Measurements from ENCODE around the gene THSD8.
"Not testable (repeated sequence)": the region's sequence is repeated elsewhere in the genome, so short reads cannot be mapped to it uniquely, and the experiment has no call there.

Gene THSD8

DNA sequence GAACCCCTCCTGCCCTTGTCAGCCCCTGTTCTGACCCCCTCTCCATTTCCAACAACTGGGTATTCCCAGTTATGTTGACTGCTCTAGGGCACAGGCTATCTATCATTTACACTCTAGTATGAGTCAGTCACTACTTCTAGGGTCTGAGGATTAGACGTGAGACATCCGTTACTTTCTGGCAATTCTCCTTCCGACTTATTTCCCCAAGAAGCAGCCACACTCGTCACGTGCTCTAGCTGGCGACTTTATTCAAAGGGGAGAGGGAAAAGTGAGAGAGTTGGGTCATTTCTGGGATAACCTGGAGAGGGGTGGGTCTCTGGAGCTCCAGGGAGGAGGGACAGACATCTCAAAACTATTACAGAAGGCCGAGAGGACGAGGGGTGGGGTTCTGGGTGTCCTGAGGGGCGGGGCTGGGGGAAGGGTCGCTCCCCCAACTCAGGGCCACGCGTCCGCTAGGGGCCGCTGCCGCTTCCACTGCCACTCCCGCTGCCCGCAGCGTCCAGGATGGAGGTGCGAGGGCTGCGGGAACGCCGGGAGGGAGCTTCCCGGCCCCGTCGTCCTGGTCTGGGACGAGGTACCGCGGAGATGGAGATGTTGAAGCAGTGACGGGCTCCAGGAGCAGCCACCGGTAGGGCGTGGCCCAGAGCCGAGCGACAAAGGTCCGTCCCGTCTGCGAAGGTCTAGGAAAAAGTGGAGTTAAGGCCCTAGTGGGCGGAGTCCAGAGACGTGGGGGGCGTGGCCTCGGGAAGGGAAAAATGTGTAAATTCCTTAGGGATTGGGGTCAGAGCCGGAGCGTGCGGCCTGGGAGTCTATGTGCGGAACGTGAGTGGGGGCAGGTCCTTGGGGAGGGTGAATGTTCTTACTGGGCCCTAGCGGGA, 23.6 kb downstream of the THSD8 start:
- DNase-seq, result no peak

DNA sequence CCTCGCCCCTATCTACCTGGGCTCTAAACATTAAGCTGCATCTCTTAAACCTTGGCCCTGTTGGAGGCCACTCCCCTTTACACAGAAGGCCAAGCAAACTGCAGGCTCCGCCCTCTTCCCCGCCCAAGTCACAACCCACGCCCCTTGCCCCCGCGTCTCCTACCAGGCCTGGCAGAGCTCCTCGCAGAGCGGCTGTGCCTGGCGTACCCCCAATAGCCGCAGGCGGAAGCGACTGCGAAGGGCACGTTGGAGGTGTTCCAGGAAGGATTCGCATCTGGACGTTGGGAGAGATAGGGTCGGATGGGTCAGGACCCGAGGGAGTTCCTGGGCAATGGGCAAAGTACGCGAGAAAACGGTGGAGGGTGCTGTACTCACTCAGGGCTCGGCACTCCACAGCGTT, 26.6 kb downstream of the THSD8 start:
- peak; percentile 52 to 65 for DNase-seq

DNA sequence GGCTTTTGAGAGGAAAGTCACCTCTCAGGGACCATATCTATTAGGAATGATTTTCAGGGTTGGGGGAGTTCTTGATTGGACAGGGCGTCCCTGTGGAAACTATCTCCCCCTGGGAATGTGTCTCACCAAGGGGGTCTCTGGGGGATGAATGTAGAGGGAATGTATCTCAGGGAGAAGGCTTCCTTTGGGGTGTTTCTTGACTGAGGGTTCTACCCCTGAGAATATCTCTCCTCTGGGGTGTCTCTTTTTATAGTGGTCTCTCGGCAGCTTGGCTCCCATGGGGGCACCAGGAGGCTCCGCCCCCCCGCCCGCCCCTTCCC, 31.5 kb downstream of the THSD8 start:
- no peak for DNase-seq

DNA sequence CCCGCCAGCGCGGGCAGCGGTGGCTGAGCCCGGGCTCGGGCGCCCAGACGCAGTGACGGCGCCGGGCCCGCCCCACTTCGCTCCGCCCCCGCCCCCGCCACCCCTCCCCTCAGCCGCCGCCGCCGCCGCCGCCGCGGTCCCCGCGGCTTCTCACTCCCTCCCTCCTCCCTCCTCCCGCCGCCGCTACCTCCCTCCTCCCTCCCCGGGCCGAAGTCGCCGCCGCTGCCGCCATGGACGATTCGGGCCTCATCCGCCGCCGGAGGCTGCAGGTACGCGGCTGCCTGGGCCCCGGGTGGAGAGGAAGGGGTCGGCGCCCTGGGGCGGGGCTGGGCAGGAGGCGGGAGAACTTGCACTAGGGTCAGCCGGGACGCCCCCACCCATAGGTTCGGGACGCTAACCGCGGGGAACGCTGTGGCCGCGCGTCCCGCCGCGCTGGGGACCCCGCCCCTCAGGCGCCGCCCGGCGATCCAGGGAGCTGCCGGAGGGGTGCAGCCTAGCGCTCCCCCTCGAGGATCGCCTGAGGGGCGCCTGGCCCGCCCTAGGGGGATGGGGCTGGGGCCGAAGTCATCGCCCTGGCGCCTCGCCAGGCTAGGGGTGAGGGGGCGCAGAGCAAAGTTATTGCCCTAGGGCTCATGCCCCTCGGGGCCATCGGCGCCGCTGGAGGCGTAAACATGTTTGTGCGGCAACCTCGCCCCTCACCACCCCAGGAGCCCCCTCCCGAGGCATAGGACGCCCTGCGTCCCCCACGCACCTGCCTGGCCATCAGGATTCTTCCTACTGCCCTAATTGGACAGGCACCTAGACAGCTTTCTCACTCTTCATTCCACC, 32.1 kb downstream of the THSD8 start:
- no peak for DNase-seq

DNA sequence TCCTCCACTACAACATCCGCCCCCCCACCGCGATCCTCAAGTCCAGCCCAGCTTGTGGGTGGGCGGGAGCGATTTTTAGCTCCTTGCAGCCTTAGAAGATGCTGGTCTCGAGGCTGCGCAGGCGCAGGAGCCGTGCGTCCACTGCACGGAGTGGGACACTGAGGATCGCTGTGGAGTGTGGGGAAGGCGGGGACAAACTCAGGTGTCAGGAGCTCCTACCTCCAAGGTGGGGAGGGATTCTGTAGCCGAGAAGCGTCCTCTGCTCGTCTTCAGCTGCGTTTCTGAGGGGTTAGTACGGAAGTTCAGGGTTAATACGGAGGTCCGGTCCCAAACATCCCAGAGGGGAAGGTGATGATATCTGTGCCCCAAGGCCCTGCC, 32.7 kb downstream of the THSD8 start, which contains the start of gene RTBDN:
Gene RTBDN (minus strand): TSS at position 14 of the 378 bp plus-strand sequence. CDS start 4,600 bp downstream, outside the sequence.
- no peak for DNase-seq

DNA sequence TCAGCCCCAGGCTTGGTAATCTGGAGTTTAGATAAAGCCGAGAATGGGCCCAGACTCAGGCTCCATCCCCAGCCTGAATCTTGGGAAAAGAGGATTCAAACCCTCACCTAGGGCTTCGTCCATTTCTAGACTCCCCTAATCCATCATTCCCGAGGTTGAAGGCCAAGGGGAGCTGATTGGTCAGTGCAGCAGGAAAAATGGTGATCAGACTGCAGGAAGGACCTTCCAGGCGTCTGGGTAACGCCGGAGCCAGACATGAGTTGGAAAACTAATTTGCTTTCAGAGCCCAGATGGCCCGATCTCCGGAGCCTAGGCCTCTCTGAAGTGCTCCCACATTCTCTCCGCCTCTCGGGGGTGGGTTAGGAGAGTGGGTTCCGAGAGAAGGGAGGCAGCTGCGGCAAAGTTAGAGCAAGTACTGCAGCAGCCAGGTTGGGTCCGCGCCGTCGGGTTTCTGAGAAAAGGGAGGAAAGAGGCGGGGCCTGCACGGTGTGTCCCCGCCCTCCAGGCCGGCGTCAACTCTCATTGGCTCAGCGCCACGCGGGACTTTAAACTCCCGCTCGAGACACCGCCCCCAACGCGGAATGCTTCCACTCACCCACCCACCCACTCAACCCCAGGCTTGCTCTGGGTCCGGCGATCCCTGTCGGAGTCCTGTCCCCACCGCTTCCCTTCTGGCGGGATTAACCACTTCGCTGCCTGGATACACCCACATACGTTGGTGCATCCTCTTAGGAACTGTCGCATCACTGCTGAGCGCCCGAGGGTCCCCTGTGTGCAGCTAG, 33.3 kb downstream of the THSD8 start:
- DNase-seq, result no peak

DNA sequence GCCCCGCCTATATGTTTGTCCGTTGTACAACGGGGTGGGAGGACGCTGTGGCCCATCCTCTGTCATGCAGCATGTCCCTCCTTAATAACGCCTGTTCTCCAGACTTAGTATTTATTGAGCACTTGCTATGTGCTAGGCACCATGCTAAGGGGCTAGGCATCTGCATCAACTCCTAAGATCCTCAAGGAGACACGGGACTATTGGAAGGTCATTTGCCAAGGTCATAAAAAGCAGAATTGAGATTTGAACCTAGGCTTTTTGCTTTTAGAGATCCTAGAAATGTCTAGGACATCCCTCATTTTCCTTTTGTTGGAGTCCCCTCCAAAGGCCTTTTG, 34.6 kb downstream of the THSD8 start:
- DNase-seq, result no peak

DNA sequence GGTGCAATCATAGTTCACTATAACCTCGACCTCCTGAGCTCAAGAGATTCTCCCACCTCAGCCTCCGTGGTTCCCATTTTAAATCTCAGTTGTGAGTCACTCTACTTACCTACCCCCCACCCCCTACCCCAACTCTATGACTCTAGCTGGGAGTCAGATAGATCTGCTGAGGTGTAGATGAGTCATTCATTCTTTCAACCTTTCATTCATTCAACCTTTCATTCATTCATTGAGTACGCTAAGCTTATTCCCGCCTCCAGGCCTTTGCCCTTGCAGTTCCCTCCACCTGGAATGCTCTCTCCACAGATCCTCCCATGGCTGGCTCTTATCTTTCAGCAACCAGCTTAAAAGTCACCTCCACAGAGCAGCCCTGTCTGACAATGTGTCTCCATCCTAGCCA, 35.4 kb downstream of the THSD8 start:
- DNase-seq, result no peak

DNA sequence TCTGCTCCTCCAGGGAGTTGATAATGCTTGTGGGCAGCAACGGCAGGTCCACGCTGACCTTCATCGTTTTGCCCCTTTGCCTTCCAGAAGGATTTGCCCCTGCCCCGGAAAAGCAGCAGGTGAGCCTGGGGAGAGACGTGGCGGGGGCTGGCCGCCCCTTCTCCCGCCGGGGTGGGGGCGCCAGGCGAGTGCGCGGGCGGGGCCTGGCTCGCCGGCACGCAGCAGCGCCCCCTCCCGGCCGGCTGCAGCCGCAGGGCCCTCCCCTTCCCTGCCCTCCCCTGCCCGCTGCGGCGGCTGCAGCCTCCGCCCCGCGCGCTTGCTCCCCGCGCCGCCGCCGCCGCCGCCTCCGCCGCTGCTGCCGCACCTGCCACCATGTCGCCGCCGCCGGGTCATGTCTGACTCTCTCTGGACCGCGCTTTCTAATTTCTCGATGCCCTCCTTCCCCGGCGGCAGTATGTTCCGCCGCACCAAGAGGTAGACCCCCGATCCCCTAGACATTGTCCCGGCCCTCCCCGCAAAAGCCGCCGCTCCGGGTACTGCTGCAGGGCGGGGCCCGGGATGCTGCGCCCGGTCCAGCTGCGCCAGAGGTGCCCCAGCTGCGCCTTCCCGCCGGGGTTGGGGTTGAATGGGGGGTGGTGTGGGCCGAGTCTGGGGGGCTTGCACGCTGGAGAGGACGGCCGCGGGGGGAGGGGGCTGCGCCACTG, 36.5 kb downstream of the THSD8 start, which contains the start of gene MAST1:
Gene MAST1 (plus strand): TSS at position 334 of the 704 bp plus-strand sequence. CDS start 58 bp downstream, at position 392.
- DNase-seq, result peak; percentile 39 to 41

DNA sequence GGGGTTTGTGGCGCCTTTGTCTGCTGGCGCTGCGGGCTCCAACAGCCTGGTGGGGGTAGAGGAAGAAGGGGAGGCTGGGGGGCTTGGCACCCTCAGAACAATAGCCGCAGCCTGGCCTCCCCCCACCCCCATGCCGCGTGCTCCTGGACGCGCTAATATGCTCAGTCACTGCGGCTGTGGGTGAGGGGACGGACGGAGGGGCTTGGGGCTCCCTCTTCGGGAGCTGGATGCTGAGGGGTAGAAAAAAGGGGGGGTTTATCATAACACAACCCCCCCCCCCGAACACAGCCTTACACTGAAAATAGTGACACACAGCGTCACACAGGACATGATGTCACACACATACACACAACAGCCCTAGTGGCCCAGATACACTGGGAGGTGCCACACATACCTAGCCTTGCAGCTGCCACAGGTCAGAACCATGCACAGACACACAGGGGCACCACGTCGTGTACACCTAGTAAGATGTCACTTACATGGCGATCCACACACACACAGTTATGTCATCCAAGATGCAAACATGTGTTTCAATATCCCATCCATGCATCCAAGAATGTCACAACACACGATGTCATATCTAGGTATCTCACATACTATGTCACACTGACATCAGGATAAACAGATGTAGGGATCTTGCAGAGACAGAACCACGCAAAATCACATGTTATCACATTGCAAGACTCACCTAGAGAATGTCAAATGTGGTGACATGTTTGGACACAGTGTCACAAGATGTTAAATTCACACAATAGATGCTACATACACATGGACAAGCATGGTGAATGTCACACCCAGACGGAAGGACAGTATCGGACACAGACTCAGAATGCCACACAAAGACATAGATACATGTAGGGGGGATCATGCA, 37.3 kb downstream of the THSD8 start:
- no peak for DNase-seq

DNA sequence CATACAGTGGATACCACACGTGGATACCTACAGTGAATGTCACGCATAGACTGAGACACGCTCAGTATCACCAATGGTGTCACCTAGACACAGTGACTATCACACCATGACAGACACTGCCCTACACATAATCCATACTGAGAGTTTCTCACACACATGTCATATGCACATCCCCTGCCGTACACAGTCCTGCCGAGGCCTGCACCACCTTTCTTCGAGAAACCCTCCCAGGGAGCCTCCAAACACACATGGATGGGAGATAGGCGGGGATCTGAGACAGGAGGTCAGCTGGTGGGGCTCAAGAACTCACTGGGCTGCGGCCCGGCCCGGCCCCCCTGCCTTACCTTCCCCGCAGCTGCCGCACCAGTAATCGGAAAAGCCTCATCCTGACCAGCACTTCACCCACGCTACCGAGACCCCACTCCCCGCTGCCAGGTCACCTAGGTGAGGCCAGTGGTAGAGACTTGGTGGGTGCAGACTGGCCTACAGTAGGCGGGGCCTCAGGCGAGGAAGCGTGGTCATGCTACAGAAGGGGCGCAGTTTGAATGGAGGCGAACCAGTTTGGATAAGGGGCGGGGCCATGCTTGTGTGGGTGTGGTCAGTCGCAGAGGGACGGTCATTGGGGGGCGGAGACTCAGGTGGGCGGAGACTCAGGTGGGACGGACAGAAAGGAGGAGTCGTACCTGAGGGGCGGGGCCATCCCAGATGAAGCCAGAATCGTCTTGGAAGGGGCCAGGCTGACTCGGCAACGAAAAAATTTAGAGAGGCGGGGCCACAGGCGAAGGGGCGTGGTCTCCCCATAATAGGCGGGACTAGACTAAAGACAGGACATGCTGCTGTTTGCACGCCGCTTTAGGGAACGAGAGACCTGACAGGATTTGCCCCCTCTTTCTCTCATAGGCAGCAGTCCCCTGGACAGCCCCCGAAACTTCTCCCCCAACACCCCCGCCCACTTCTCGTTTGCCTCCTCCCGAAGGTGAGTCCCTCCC, 38.5 kb downstream of the THSD8 start:
- no peak for DNase-seq

DNA sequence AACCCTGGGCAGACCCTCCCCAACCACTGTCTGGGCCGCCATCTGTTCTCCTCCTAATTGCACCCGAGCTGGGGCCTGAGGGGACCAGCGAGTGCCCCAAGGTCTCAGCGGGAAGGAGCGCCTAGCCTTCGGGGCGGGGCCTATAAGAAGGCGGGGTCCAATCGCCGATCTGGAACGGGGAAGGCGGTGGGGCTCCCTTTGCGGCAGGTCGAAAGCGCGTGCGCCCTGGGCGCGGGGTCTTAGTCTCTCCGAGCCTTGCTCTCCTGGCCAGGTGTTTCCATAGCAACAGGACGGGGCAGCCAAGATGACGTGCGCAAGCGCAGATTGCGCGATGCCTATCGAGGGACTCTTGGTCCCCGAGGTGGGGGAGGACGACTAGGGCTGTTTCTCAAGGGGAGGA, 39.2 kb downstream of the THSD8 start:
- no peak for DNase-seq

DNA sequence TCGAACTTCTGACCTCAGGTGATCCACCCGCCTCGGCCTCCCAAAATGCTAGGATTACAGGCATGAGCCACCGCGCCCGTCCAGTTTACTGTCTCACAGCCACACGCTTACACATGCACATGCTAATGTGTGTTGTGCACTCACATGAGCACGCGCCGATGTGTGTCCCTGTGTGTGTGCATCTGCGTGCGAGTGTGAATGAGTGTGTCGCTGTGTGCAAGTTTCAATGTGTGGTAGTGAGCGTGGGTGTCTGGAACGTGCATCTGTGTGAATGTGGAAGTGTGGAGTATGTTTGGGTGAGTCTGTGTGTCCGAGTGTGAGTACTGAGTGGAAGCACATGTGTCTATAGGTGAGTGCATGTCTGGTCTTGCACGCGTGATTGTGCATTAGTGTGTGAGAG, 40.6 kb downstream of the THSD8 start:
- DNase-seq, result no peak

DNA sequence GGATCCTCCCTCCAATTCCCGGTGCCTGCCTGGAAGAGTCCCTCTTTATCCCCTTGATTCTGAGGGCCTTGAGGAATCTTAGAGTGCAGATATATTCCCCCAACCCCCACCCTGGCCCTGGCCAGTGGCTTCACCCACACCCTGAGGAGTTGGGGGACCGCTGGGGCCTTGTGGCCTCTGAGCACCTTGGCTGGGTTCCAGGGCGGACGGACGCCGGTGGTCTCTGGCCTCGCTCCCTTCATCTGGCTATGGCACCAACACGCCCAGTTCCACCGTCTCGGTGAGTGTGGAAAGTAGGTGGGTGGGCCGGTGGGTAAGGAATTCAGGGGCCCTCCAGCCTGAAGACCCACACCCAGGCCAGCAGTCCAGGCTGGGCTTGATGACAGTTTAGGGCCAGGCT, 41.5 kb downstream of the THSD8 start:
- DNase-seq, result no peak

DNA sequence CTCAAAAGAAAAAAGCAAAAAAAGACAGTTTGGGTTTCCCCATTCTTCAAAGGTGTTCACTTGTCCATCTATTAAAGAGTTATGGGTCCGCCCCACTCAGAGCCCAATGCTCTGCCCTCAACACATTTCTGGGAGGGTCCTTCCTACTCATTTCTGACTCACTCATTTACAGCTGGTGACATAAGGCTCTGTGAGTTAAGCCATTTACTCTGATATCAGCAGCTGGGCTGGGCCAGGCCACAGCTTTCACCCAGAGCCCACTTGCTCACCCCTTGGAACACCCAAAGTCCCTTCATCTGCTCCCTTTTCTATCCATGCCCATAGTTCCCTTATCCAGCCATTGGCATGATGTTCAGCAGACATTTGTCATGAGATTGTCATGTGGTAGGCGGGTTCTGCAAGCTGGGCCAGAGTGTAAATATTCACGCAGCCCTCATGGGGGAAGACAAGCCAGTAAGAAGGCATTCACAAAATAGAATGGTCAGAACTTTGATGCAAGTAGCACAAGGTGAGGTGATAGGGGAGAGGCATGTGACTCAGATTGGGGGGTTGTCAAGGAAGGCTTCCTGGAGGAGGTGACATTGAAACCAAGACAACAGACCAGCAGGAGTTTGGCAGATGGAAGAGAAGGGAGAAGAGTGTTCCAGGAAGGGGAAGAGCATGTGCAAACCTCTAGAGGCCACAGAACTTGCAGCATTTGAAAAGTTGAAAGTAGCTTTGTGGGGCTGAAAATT, 42.3 kb downstream of the THSD8 start:
- no peak for DNase-seq

DNA sequence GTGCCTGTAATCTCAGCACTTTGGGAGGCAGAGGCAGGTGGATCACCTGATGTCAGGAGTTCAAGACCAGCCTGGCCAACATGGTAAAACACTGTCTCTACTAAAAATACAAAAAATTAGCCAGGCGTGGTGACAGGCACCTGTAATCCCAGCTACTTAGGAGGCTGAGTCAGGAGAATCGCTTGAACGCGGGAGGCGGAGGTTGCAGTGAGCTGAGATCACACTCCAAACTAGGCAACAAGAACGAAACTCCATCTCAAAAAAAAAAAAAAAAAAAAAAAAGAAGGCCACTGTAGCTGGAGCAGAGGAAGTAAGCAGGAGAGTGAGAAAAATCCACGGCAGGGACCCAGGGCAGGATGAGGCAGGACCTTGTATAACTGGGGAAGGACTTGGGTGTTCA, 44.7 kb downstream of the THSD8 start:
- not testable (repeated sequence) for DNase-seq

DNA sequence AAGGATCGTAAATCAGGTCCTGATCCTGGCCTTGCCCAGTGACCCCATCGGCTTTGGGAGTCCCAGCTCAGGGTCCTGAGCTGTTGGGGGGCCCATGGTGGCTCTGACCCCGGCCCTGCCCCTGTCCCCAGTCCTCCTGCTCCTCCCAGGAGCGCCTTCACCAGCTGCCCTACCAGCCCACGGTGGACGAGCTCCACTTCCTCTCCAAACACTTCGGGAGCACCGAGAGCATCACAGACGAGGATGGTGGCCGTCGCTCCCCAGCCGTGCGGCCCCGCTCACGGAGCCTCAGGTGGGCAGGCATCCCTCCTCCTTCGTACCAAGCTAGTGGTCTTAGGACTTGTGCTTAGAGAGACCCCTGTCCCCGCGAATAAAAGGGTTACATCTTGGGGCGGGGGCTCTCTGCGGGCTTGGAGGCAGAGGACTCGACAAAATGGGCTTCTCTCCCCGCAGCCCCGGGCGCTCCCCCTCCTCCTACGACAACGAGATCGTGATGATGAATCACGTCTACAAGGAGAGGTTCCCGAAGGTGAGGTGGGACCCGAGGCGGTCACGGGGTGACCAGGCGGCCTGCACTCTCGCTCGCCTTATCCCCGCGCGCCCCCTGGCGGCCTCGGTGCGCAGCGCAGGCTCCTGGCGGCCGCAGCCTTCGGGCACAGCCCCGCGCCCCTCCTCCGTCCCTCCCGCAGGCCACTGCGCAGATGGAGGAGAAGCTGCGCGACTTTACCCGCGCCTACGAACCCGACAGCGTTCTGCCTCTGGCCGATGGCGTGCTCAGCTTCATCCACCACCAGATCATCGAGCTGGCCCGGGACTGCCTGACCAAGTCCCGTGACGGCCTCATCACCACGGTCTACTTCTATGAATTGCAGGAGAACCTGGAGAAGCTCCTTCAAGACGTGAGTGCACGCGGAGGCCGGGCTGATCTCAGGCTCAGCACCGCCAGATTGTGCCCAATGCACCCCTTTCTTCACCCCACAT, 45.6 kb downstream of the THSD8 start:
- DNase-seq, result peak; percentile 37 to 54
